IMR-90 (cell line): Measurements from ENCODE around the gene ARAP2. TPM values are rescaled to one million over a fixed set of nuclear protein-coding genes. Genes with fewer than 3 reads are reported as not detected.

Experiments
- ATAC-seq: fragments of 200-7000 bp; cut with Tn5 transposase; 2 replicates; pipeline ENCODE4 v1.9.1; 2020; ENCODE audit warnings: low read depth, mild to moderate bottlenecking, moderate library complexity
- BruUV-seq: library from RNA; stranded (reverse); fragments of 400-500 nt; replicated peaks from 2 replicates; lab custom pipeline; 2021; lab: Mats Ljungman, UMichigan
- CTCF ChIA-PET: fragments of 300-600 bp; formaldehyde crosslinking; extraction: SDS; loops from one replicate; lab custom pipeline; 2021; ENCODE audit warnings: antibody characterized with exemption; lab: Yijun Ruan, JAX
- POLR2A ChIA-PET: fragments of 300-600 bp; sonication (Branson Sonifier 250); formaldehyde crosslinking; loops from one replicate; lab custom pipeline; 2022; ENCODE audit warnings: antibody characterized with exemption; ENCODE audit not compliant: unreplicated experiment; lab: Charles Lee
- DNase-seq: peaks from one replicate; pipeline ENCODE4 v3.0.0; 2013
- H2AFZ ChIP-seq: replicated peaks from 2 replicates; pipeline ENCODE3; 2013; ENCODE audit warnings: low read length, mild to moderate bottlenecking; ENCODE audit not compliant: poor library complexity
- H2AK5ac ChIP-seq: 2 replicates; pipeline ENCODE4 v1.6.1; 2013; ENCODE audit warnings: low read depth, low read length, inconsistent platforms
- H2AK9ac ChIP-seq: replicated peaks from 2 replicates; pipeline ENCODE3; 2013; ENCODE audit warnings: mild to moderate bottlenecking, low read depth, low read length, moderate library complexity; ENCODE audit not compliant: poor library complexity
- H2BK120ac ChIP-seq: 2 replicates; pipeline ENCODE4 v1.6.1; 2013; ENCODE audit warnings: low read depth, low read length, inconsistent platforms
- H2BK15ac ChIP-seq: 3 replicates; pipeline ENCODE4 v1.6.1; 2013; ENCODE audit warnings: low read depth, low read length, inconsistent platforms
- H2BK20ac ChIP-seq: 2 replicates; pipeline ENCODE4 v1.6.1; 2013; ENCODE audit warnings: low read depth, mild to moderate bottlenecking, inconsistent platforms, low read length, moderate library complexity
- H2BK5ac ChIP-seq: 2 replicates; pipeline ENCODE4 v1.6.1; 2013; ENCODE audit warnings: mild to moderate bottlenecking, low read depth, low read length, inconsistent platforms; ENCODE audit not compliant: poor library complexity, severe bottlenecking
- H3K14ac ChIP-seq: replicated peaks from 2 replicates; pipeline ENCODE4 v1.6.1; 2013; ENCODE audit warnings: low read depth, low read length, inconsistent platforms
- H3K18ac ChIP-seq: 2 replicates; pipeline ENCODE4 v1.6.1; 2013; ENCODE audit warnings: low read depth, low read length, control low read depth
- H3K23ac ChIP-seq: 2 replicates; pipeline ENCODE4 v1.6.1; 2013; ENCODE audit warnings: low read depth, low read length, inconsistent platforms
- H3K27ac ChIP-seq: 2 replicates; pipeline ENCODE4 v1.5.1; 2013; ENCODE audit warnings: mild to moderate bottlenecking, control low read depth, low read length; ENCODE audit not compliant: insufficient read depth
- H3K27me3 ChIP-seq: 2 replicates; pipeline ENCODE4 v1.6.1; 2013; ENCODE audit warnings: low read length; ENCODE audit not compliant: control insufficient read depth, insufficient read depth
- H3K36me3 ChIP-seq: 2 replicates; pipeline ENCODE4 v1.6.1; 2013; ENCODE audit warnings: low read length, mixed read lengths; ENCODE audit not compliant: control insufficient read depth, insufficient read depth
- H3K4ac ChIP-seq: 2 replicates; pipeline ENCODE4 v1.6.1; 2013; ENCODE audit warnings: low read depth, low read length, inconsistent platforms
- H3K4me1 ChIP-seq: 2 replicates; pipeline ENCODE4 v1.6.1; 2013; ENCODE audit warnings: low read length, mixed read lengths; ENCODE audit not compliant: control insufficient read depth, insufficient read depth
- H3K4me2 ChIP-seq: 2 replicates; pipeline ENCODE4 v1.6.1; 2013; ENCODE audit warnings: low read depth, mild to moderate bottlenecking, control low read depth, low read length, moderate library complexity
- H3K4me3 ChIP-seq: 2 replicates; pipeline ENCODE4 v1.5.1; 2013; ENCODE audit warnings: low read depth, mild to moderate bottlenecking, control low read depth, low read length, moderate library complexity; ENCODE audit not compliant: insufficient read depth
- H3K56ac ChIP-seq: 2 replicates; pipeline ENCODE4 v1.6.1; 2013; ENCODE audit warnings: low read length, inconsistent platforms; ENCODE audit not compliant: insufficient read depth; ENCODE audit errors: extremely low read depth
- H3K79me1 ChIP-seq, 2 experiments: 2 replicates each; pipeline ENCODE4 v1.6.1; 2013; ENCODE audit warnings: low read length in 2 of 2, inconsistent platforms in 1 of 2, low read depth in 1 of 2
- H3K9ac ChIP-seq: 2 replicates; pipeline ENCODE4 v1.6.1; 2013; ENCODE audit warnings: low read depth, low read length, control low read depth
- H3K9me1 ChIP-seq: 2 replicates; pipeline ENCODE4 v1.6.1; 2013; ENCODE audit warnings: low read length, inconsistent platforms; ENCODE audit not compliant: insufficient read depth
- H3K9me3 ChIP-seq: 2 replicates; pipeline ENCODE4 v1.6.1; 2013; ENCODE audit warnings: low read length; ENCODE audit not compliant: control insufficient read depth, insufficient read depth
- H4K20me1 ChIP-seq: 2 replicates; pipeline ENCODE4 v1.6.1; 2013; ENCODE audit warnings: low read length, inconsistent platforms; ENCODE audit not compliant: insufficient read depth
- H4K5ac ChIP-seq: 2 replicates; pipeline ENCODE4 v1.6.1; 2013; ENCODE audit warnings: mild to moderate bottlenecking, low read depth, low read length, control low read depth
- H4K8ac ChIP-seq, 2 experiments: 2 replicates each; pipeline ENCODE4 v1.6.1; 2013; ENCODE audit warnings: low read depth in 2 of 2, low read length in 2 of 2, control low read depth in 1 of 2, inconsistent platforms in 1 of 2
- H4K91ac ChIP-seq: 2 replicates; pipeline ENCODE4 v1.6.1; 2013; ENCODE audit warnings: low read depth, low read length, inconsistent platforms; ENCODE audit not compliant: insufficient read depth
- BHLHE40 ChIP-seq: fragments of 150-350 bp; IDR thresholded peaks from 2 replicates; pipeline ENCODE4 v1.6.1; 2016; ENCODE audit warnings: mild to moderate bottlenecking, low read depth, low read length
- CEBPB ChIP-seq: IDR thresholded peaks from 2 replicates; pipeline ENCODE4 v1.6.1; 2012; ENCODE audit warnings: low read depth, low read length, improper control_type of control experiment
- CHD1 ChIP-seq: IDR thresholded peaks from 2 replicates; pipeline ENCODE4 v1.6.1; 2012; ENCODE audit warnings: low read depth, low read length, improper control_type of control experiment
- FOS ChIP-seq: fragments of 150-350 bp; IDR thresholded peaks from 2 replicates; pipeline ENCODE4 v1.6.1; 2016; ENCODE audit warnings: low read depth, low read length
- MAFK ChIP-seq: IDR thresholded peaks from 2 replicates; pipeline ENCODE4 v1.6.1; 2012; ENCODE audit warnings: low read depth, low read length, improper control_type of control experiment
- MAZ ChIP-seq: IDR thresholded peaks from 2 replicates; pipeline ENCODE4 v1.6.1; 2012; ENCODE audit warnings: low read depth, mild to moderate bottlenecking, low read length, improper control_type of control experiment, moderate library complexity, borderline replicate concordance
- MXI1 ChIP-seq: IDR thresholded peaks from 2 replicates; pipeline ENCODE4 v1.6.1; 2012; ENCODE audit warnings: low read depth, mild to moderate bottlenecking, low read length, moderate library complexity, borderline replicate concordance
- NFE2L2 ChIP-seq: fragments of 150-350 bp; IDR thresholded peaks from 2 replicates; pipeline ENCODE4 v1.6.1; 2016; ENCODE audit warnings: low read depth, mild to moderate bottlenecking, low read length
- POLR2A ChIP-seq: IDR thresholded peaks from 2 replicates; pipeline ENCODE4 v1.6.1; 2012; ENCODE audit warnings: mild to moderate bottlenecking, low read depth, low read length
- RAD21 ChIP-seq: IDR thresholded peaks from 2 replicates; pipeline ENCODE4 v1.6.1; 2012; ENCODE audit warnings: low read length, improper control_type of control experiment
- RCOR1 ChIP-seq: IDR thresholded peaks from 2 replicates; pipeline ENCODE4 v1.6.1; 2012; ENCODE audit warnings: mild to moderate bottlenecking, low read length, improper control_type of control experiment; ENCODE audit not compliant: insufficient replicate concordance
- RFX5 ChIP-seq: IDR thresholded peaks from 2 replicates; pipeline ENCODE4 v1.8.0; 2012; ENCODE audit warnings: low read depth, mild to moderate bottlenecking, low read length, moderate library complexity
- SMC3 ChIP-seq: fragments of 150-350 bp; IDR thresholded peaks from 2 replicates; pipeline ENCODE4 v1.6.1; 2016; ENCODE audit warnings: low read depth, mild to moderate bottlenecking, antibody characterized with exemption, low read length, moderate library complexity
- WGBS, 2 experiments: methylation state at CpG; one replicate each; pipeline versions ENCODE4 v1.1.5 to v1.1.7; 2013; ENCODE audit warnings: missing lambda C conversion rate in 2 of 2; ENCODE audit not compliant: insufficient read length in 1 of 2; ENCODE audit errors: extremely low coverage in 2 of 2; 5-methylcytosine and 5-hydroxymethylcytosine counted together
- dilution Hi-C: fragments of 300-500 bp; cut with HindIII; formaldehyde crosslinking; loops from one replicate; pipeline ENCODE4 v1.14.3; 2018; ENCODE audit warnings: low sequenced_read_pairs; ENCODE audit not compliant: unreplicated experiment
- in situ Hi-C: fragments of 300-500 bp; cut with MboI; formaldehyde crosslinking; loops from 3 replicates; pipeline ENCODE4 v1.14.3; 2019; ENCODE audit warnings: low sequenced_read_pairs, inconsistent platforms, mixed read lengths
- intact Hi-C: fragments of 100-400 bp; cut with micrococcal nuclease; formaldehyde crosslinking; loops from 2 replicates; pipeline ENCODE4 v1.10.0; 2022
- polyA plus RNA-seq, 3 experiments: library from polyadenylated mRNA; depleted of rRNA; stranded (reverse); fragments of >200 nt; gene quantifications; 2 replicates each; pipeline ENCODE4 v1.2.3, GENCODE V29; 2012; ENCODE audit warnings: low replicate concordance in 1 of 3
- total RNA-seq: library from RNA; depleted of rRNA; stranded (reverse); fragments of >200 nt; gene quantifications from 2 replicates; pipeline ENCODE4 v1.2.3, GENCODE V29; 2012
- TF ChIP-seq, protein P1 (sequence below): conservative IDR thresholded peaks from 2 replicates; pipeline ENCODE4 v1.5.1; 2012; ENCODE audit warnings: mild to moderate bottlenecking, low read depth, low read length, improper control_type of control experiment
- TF ChIP-seq, protein P2 (sequence below): fragments of 150-350 bp; IDR thresholded peaks from 2 replicates; pipeline ENCODE4 v1.6.1; 2017; ENCODE audit warnings: mild to moderate bottlenecking, antibody characterized with exemption, low read length, low read depth
- TF ChIP-seq, protein P3 (sequence below): fragments of 150-350 bp; IDR thresholded peaks from 2 replicates; pipeline ENCODE4 v1.6.1; 2016; ENCODE audit warnings: low read depth, mild to moderate bottlenecking, low read length, moderate library complexity, borderline replicate concordance

The ARAP2 gene
- total and polyA plus RNA-seq, 2 of the 4 experiments (the other 2 are of a cell fraction) = 0.32 to 1.8 TPM

DNA sequence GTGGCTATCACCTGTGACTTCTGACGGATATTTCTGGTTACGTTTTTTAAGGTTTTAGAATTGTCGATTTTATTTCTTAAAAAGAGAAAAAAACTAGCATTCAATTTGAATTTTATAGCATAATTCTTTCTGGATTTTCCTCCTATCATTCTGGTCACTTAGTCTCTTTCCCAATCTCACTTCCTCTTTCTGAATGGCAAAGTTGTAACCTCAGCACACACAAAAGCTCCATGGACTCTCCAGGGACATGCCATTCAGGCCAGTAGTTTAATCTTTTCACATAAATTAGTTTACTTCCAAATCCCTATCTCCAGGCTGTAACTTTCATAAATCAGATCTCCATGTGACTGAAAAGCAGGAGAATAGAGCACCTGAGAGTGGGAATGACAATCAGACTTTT lies 110.7 kb downstream of the ARAP2 start:
- no peak overlapping the region for H3K4me3 ChIP-seq
- no peak overlapping the region for H3K27ac ChIP-seq
- no peak overlapping the region for H2AFZ ChIP-seq
- no peaks in the 10 kb centered on the region; the same call in 1 of the 2 replicates for H3K9me3 ChIP-seq
- no peak overlapping the region for H2BK5ac ChIP-seq
- intact Hi-C loops (no loop called here), in situ Hi-C loops (no loop called here), dilution Hi-C loops (no loop called here)
- no peaks in the 10 kb centered on the region for H3K79me1 ChIP-seq
- H4K91ac ChIP-seq = no peak overlapping the region
- no CpG with 5 or more reads among the region's 3 CpGs for WGBS, 2 experiments
- ChIA-PET POLR2A (no interaction called here), CTCF (no interaction called here)
- H3K4me1 ChIP-seq = no peaks in the 10 kb centered on the region
- H3K9ac ChIP-seq = no peak overlapping the region
- no peaks in the 10 kb centered on the region for H4K20me1 ChIP-seq
- no peaks in the 10 kb centered on the region for H3K27me3 ChIP-seq
- H4K8ac ChIP-seq = no peak overlapping the region
- H2BK15ac ChIP-seq = no peak overlapping the region
- TF ChIP-seq, protein P1, sequence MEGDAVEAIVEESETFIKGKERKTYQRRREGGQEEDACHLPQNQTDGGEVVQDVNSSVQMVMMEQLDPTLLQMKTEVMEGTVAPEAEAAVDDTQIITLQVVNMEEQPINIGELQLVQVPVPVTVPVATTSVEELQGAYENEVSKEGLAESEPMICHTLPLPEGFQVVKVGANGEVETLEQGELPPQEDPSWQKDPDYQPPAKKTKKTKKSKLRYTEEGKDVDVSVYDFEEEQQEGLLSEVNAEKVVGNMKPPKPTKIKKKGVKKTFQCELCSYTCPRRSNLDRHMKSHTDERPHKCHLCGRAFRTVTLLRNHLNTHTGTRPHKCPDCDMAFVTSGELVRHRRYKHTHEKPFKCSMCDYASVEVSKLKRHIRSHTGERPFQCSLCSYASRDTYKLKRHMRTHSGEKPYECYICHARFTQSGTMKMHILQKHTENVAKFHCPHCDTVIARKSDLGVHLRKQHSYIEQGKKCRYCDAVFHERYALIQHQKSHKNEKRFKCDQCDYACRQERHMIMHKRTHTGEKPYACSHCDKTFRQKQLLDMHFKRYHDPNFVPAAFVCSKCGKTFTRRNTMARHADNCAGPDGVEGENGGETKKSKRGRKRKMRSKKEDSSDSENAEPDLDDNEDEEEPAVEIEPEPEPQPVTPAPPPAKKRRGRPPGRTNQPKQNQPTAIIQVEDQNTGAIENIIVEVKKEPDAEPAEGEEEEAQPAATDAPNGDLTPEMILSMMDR = no peak
- TF ChIP-seq MAFK (no peak), MXI1 (no peak), BHLHE40 (no peak), MAZ (no peak), NFE2L2 (no peak), FOS (no peak), RCOR1 (no peak), SMC3 (no peak), CHD1 (no peak), CEBPB (no peak), POLR2A (no peak), RAD21 (no peak), RFX5 (no peak)
- TF ChIP-seq, protein P2, sequence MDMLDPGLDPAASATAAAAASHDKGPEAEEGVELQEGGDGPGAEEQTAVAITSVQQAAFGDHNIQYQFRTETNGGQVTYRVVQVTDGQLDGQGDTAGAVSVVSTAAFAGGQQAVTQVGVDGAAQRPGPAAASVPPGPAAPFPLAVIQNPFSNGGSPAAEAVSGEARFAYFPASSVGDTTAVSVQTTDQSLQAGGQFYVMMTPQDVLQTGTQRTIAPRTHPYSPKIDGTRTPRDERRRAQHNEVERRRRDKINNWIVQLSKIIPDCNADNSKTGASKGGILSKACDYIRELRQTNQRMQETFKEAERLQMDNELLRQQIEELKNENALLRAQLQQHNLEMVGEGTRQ = no peak
- TF ChIP-seq, protein P3, sequence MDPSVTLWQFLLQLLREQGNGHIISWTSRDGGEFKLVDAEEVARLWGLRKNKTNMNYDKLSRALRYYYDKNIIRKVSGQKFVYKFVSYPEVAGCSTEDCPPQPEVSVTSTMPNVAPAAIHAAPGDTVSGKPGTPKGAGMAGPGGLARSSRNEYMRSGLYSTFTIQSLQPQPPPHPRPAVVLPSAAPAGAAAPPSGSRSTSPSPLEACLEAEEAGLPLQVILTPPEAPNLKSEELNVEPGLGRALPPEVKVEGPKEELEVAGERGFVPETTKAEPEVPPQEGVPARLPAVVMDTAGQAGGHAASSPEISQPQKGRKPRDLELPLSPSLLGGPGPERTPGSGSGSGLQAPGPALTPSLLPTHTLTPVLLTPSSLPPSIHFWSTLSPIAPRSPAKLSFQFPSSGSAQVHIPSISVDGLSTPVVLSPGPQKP = no peak
- H3K4ac ChIP-seq = no peak overlapping the region
- H3K14ac ChIP-seq = no peak overlapping the region
- no peaks in the 10 kb centered on the region for H3K9me1 ChIP-seq
- no peak overlapping the region for H2AK9ac ChIP-seq
- no peak for DNase-seq
- H3K36me3 ChIP-seq = no peaks in the 10 kb centered on the region
- no TSS peak for BruUV-seq
- no peak overlapping the region for H3K18ac ChIP-seq
- H4K5ac ChIP-seq = no peak overlapping the region
- no peak overlapping the region for H2BK120ac ChIP-seq
- H2AK5ac ChIP-seq = no peak overlapping the region
- no peak overlapping the region for H3K4me2 ChIP-seq
- H3K23ac ChIP-seq = no peak overlapping the region
- no peak overlapping the region for H2BK20ac ChIP-seq
- no peak for ATAC-seq
- no peak overlapping the region for H3K56ac ChIP-seq
